ENCODE data around the gene GNB1.

GRCh38 chr1:1748686-1749321 is 142.1 kb downstream of the GNB1 start:
- TF ChIP-seq CTCF (IDR thresholded peaks at IDR 0.05; ENCODE audit: low read length) (no peak), EZH2 (IDR thresholded peaks at IDR 0.05; ENCODE audit: borderline replicate concordance, low read length) (no peak)
